Measurements from ENCODE around the gene RIN3. TPM values are rescaled to one million over a fixed set of nuclear protein-coding genes. Genes with fewer than 3 reads are reported as not detected.

The RIN3 gene
- total and polyA plus RNA-seq, 2 of the 4 experiments (the other 2 are of a cell fraction), result 2.5 to 11.1 TPM

GRCh38 chr14:92559486-92559885 lies 45.9 kb downstream of the RIN3 start:
- peaks cover 7 to 65% of the 10 kb centered on the region in 2 experiments; a peak in 3 of 4 replicates for H3K79me1 ChIP-seq (ENCODE audit: low read depth in 1 of 2, low read length in 2 of 2)
- H2AK9ac ChIP-seq (replicated peaks; ENCODE audit: low read depth, low read length, poor library complexity), result no peak overlapping the region
- no peak overlapping the region for H4K91ac ChIP-seq (ENCODE audit: insufficient read depth, low read depth, low read length)
- no peaks in the 10 kb centered on the region; the same call in 1 of the 2 replicates for H4K20me1 ChIP-seq (ENCODE audit: insufficient read depth, low read length)
- no peak overlapping the region for H2AFZ ChIP-seq (replicated peaks; ENCODE audit: low read length, poor library complexity)
- no peak overlapping the region for H2BK20ac ChIP-seq (ENCODE audit: low read depth, low read length)
- no peak overlapping the region for H2BK15ac ChIP-seq (ENCODE audit: low read depth, low read length)
- dilution Hi-C loops (cut with HindIII; ENCODE audit: low sequenced_read_pairs, unreplicated experiment) (no loop called here), intact Hi-C loops (cut with micrococcal nuclease) (no loop called here), in situ Hi-C loops (cut with MboI; ENCODE audit: low sequenced_read_pairs) (no loop called here)
- H4K5ac ChIP-seq (ENCODE audit: low read depth, low read length), result no peak overlapping the region
- no peaks in the 10 kb centered on the region for H3K27me3 ChIP-seq (ENCODE audit: control insufficient read depth, insufficient read depth, low read length)
- TF ChIP-seq RAD21 (IDR thresholded peaks at IDR 0.05; ENCODE audit: low read length) (no peak), SMC3 (IDR thresholded peaks at IDR 0.05; ENCODE audit: low read depth, low read length) (no peak), ELK1 (IDR thresholded peaks at IDR 0.05; ENCODE audit: borderline replicate concordance, low read depth, low read length) (no peak), MXI1 (IDR thresholded peaks at IDR 0.05; ENCODE audit: borderline replicate concordance, low read depth, low read length) (no peak), FOS (IDR thresholded peaks at IDR 0.05; ENCODE audit: low read depth, low read length) (no peak), USF2 (IDR thresholded peaks at IDR 0.05; ENCODE audit: low read depth, low read length) (no peak), POLR2A (IDR thresholded peaks at IDR 0.05; ENCODE audit: low read depth, low read length) (no peak), RFX5 (IDR thresholded peaks at IDR 0.05; ENCODE audit: low read depth, low read length) (no peak), CEBPB (IDR thresholded peaks at IDR 0.05; ENCODE audit: low read depth, low read length) (no peak), MAZ (IDR thresholded peaks at IDR 0.05; ENCODE audit: borderline replicate concordance, low read depth, low read length) (no peak), MAFK (IDR thresholded peaks at IDR 0.05; ENCODE audit: low read depth, low read length) (no peak)
- no peak overlapping the region for H2BK120ac ChIP-seq (ENCODE audit: low read depth, low read length)
- H3K14ac ChIP-seq (replicated peaks; ENCODE audit: low read depth, low read length), result no peak overlapping the region
- H3K9ac ChIP-seq (ENCODE audit: low read depth, low read length), result no peak overlapping the region
- H3K36me3 ChIP-seq (ENCODE audit: control insufficient read depth, insufficient read depth, low read length), result peaks cover 30% of the 10 kb centered on the region
- H3K56ac ChIP-seq (ENCODE audit: extremely low read depth, insufficient read depth, low read length), result no peak overlapping the region
- no peak overlapping the region for H3K23ac ChIP-seq (ENCODE audit: low read depth, low read length)
- no peak overlapping the region for H3K4me3 ChIP-seq (ENCODE audit: insufficient read depth, low read depth, low read length)
- WGBS, 2 experiments (ENCODE audit: extremely low coverage in 2 of 2, insufficient read length in 1 of 2), result 100% methylated on average over 3 of the region's 4 CpGs; no CpG with 5 or more reads in 1 of the 2 experiments
- ChIA-PET CTCF (no interaction called here), POLR2A (ENCODE audit: unreplicated experiment) (no interaction called here)
- BruUV-seq (replicated peaks), result no TSS peak
- no peak overlapping the region for H2BK5ac ChIP-seq (ENCODE audit: low read depth, low read length, poor library complexity, severe bottlenecking)
- H3K4ac ChIP-seq (ENCODE audit: low read depth, low read length), result no peak overlapping the region
- no peak overlapping the region for H3K27ac ChIP-seq (ENCODE audit: insufficient read depth, low read length)
- H3K4me2 ChIP-seq (ENCODE audit: low read depth, low read length), result no peak overlapping the region
- no peaks in the 10 kb centered on the region for H3K9me3 ChIP-seq (ENCODE audit: control insufficient read depth, insufficient read depth, low read length)
- H2AK5ac ChIP-seq (ENCODE audit: low read depth, low read length), result no peak overlapping the region
- peaks cover 20% of the 10 kb centered on the region for H3K9me1 ChIP-seq (ENCODE audit: insufficient read depth, low read length)
- ATAC-seq (ENCODE audit: low read depth) (no peak), DNase-seq (no peak)
- H4K8ac ChIP-seq (ENCODE audit: low read depth in 2 of 2, low read length in 2 of 2), result no peak overlapping the region
- peaks cover 8% of the 10 kb centered on the region for H3K4me1 ChIP-seq (ENCODE audit: control insufficient read depth, insufficient read depth, low read length)
- H3K18ac ChIP-seq (ENCODE audit: low read depth, low read length), result no peak overlapping the region
